NCI-H2081 treated with DMSO at 0.1 percent for 48 hours (cell line): ENCODE data around the gene NRXN3.
A peak's percentile ranks its signal among the peaks of the same experiment; 100 is the strongest.

Experiments
- DNase-seq: peaks from one replicate; lab custom pipeline; 2025; lab: John Stamatoyannopoulos, UW

Gene NRXN3

DNA sequence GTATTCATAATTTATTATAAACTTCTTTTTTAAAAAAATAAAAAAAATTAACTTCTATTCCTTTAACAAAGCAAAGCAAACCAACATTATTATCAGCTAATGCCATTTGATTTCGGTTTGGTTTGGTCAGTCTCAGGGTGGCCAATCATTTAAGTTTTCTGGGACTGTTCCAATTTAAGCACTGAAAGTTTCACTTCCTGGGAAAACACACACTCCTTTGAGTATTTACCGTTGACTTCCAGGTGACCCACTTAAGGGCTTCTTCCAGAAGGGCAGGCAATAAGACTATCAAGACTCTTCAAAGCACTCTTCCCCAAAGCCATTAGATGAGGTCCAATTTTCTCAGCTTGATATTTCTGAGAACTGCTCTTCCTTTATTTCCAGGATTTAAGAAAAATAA lies 1187.1 kb downstream of the NRXN3 start:
- no peak for DNase-seq

DNA sequence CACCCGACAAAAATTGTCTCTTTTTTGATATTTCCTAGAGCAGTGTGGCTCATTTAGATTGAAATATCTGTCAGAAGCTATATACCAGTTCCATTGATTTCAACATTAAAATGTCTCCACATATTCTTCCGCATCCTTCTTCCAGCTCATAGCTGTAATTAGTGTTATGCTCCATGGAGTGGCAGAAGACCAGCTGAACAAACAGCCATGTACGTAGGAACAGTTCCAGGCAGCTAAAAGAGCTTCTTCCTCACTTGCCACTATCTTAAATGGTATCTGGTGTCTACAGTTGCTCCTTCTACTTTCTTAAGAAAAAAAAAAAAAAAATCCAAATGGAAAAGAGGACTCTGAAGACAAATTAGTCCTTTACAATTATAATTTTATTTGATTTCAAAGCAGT lies 1193.1 kb downstream of the NRXN3 start:
- DNase-seq: no peak

DNA sequence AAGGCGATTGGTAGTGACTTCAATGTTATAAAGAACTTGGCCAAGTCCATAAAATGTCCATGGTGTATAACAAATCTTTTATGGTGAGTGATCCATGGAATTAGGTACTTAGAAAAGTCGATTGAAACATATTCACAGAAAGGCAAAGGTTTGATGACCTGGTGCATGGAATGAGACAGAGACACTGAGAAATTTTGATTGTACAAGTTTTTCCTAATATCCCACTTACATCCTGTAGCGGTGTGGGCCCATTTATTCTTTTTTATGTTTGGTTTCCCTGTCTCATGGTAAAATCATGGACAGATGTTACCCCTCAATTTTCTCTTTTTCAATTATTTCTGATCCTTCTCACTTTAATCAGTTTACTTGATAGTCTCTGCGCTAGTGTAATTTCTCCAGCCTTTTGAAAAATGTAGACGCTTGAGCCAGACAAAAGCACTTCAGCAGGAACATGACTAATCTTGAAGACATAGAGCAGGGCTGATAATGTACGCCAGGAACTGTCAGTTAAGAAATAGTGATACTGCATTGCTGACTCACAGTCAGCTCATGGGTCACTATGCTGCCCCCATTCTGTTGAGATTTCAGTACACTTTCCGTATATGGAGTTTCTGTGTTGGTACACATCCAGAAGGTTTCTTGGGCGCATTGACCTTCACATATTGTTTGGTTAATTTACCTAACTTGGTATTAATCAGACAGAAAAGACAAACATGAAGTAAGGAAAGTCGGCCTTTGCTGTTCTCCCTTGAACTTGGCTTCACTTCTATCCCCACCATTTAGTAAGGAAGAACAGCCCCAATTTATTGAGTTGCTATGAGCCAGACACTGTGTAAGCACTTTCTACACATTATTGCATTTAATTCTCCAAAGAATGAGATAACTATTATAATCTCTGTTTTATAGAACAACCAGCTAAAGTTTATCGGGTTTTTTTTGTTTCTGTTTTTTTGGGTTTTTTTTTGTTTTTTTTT lies 1199.5 kb downstream of the NRXN3 start:
- no peak for DNase-seq

DNA sequence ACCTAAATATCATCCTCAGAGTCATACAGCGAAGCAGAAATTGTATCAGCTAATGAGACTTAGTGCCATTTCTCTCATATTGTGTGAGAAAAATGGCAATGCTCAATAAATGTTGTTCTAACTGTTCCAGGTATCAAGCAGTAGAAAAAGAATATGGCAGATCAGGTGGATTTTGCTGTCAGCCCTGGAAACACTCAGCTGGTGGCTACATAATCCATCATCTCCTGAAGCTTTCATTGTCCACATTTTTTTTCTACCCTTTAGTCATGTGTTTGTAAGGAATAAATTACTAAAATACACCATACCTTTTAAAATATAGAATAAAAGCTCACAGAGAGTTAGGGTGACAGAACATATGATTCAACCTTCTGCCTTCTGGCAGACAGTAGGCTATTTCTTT lies 1200.8 kb downstream of the NRXN3 start:
- no peak for DNase-seq

DNA sequence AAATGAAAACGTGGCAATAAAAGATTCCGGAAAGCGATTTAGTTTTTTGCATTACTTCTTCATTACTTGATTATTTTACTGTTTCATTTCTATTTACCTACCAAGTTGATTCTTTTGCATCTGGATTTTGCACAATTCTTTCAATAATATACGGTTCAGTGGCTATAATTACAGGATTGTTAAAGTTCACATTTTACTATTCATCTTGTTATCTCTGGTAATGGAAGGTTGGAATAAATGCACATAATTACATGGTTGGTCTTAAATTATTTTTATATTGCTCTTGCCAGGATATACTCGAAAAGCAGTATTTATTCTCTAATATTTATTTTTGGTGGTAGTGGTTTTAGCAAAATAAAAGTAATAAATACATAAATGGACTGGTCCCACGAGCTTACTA lies 1203.3 kb downstream of the NRXN3 start:
- DNase-seq: no peak

DNA sequence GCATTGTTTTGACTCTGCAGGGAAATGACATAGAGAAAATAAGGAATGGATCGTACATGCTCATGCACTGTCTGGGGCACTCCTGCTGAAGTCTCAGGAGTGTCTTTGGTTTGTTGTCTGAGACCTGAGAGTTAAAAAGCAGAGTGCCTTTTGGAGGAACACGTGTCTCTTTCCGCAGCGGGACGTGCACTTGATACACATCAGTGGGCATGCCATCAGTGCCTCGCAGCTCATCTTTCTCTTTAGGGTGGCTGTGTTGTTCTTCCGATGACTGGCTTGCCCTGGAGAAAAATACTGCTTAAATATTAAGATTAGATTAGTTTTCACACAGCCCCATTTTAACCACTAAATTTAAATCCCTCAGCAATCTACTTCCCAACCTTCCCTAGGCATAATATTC lies 1205.2 kb downstream of the NRXN3 start:
- DNase-seq: no peak

DNA sequence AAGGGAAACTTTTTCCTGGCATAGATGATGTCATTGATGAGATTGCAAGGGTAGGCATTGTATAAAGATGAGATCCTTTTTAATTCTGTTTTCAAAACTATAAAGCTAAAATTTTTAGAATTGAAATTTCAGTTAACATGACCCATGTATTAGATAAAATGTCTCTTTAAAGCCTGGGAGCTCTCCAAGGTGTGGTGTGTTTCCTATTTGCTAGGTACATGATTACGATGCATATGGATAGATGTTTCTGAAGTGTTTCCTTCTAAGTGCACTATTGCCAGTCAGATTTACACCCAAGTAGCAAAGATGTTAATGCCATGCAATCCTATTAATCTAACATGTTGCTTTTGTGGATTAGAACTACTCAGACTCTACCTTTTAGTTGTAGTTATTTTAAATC lies 1206.4 kb downstream of the NRXN3 start:
- no peak for DNase-seq

DNA sequence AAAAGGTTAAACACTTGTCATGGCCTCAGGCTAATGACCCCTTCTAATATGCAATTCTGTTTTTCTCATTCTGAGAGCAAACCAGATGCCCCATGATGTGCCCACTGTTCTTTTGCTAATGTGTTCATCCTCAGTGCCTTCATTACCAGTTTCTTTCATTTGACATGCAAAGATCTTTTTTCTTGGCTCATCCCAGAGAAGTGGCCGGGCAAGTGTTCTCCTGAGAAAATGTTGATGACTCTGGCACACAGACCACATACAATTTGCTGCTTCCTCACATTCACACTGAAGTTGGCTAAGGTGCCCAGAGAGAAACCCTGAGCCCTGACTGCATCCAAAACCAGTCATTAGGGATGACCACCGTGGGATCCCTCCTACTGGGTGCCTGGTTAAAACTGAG lies 1207.8 kb downstream of the NRXN3 start:
- no peak for DNase-seq

DNA sequence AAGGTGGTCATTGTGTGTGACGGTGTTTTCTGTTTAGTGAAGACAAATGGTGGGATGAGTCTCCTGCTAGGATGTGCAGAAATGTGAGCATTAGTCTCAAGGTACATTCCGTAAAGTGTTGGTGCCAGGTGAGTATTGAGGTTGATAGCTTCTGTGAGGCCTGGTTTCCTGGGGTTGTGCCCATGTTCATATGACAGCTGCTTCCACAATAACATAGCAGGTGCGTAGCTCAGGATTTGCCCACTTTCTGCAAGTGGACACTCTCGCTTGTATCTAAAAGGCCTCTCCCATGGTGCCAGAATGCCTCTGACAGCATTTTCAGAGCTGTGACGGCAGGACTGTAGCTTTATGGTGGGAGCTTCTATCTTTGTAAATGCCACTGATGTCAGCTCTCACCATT lies 1209.1 kb downstream of the NRXN3 start:
- DNase-seq: no peak

DNA sequence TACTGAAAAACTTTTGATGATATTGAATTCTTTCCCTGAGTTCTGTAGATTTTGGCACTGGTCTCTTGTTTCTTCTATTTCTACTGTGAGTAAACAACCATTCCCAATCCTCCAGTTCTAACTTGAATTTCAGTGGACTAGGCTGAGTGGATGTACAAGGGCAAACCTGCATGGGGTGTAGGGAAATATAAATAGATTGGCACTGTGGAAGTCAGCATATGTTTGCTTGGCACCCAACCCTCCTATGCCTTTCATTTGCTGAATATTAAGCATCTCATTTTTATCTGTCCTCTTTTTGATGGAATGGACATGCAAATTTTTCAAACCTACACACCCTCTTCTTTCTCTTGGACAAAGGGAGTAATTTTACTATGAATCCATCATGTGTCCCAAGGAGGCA lies 1212.9 kb downstream of the NRXN3 start:
- DNase-seq: no peak

DNA sequence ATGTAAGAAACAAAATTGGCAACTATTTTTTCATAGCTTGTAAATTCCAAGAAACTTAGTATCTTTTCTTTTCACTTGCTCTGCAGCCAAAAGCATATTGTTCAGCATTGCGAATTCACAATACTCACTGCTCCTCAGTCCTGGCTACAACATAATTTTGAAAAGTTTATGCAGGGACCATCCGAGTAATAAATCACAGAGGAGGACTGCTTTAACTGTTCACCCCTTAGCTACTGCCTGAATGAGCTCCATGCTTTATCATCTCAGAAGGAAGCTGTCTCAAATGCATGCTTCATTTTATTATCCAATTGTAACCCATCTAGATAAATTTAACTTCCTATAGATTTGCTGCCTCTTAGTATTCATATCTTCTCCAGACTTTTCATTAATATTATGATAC lies 1213.3 kb downstream of the NRXN3 start:
- DNase-seq: no peak

DNA sequence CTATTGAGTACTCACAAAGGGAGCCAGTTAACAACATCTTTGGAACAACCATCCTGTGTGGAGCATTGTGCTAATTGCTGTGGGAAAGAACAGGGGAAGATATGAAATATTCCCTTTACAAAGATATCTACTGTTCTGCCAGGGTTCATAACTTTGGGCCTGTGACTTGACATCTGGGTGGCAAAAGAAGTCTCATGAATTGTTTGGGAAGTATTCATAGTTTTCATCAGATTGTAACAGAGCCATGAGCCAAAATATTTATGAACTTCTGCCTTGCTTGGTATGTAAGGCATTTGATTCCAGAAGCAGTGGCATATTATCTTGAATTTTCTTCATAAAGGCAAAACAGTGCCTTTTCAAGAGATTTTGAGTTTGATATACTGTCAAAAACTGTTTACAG lies 1224.9 kb downstream of the NRXN3 start:
- DNase-seq: no peak

DNA sequence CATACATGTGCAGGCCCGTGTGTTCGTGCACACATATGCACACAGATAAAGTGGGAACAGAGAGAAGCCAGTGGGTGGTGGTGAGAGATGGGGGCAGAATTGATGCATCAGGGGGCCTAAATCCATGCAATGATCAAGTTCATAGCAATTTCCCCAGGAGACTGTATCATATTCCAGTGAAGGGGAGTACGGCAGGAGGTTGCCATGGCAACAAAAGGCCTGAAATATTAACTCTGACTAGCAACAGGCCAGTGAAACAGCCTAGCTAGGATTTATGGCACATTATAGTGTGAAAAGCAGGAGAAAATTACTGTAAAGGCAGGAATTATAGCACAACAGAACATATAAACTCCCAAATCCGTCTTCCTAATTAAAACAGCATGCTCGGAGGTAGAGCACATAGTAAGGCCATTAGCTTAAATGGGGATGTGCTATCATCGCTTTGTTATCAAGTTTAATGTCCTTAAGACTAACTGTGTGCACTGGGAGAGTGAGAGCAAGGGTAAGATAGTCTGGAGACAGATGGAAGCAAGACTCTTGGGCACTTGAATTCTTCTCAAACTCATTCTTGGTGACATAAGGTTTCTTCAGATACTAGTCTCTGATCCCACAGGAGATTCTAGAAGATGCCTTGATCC lies 1234.8 kb downstream of the NRXN3 start:
- DNase-seq: no peak

DNA sequence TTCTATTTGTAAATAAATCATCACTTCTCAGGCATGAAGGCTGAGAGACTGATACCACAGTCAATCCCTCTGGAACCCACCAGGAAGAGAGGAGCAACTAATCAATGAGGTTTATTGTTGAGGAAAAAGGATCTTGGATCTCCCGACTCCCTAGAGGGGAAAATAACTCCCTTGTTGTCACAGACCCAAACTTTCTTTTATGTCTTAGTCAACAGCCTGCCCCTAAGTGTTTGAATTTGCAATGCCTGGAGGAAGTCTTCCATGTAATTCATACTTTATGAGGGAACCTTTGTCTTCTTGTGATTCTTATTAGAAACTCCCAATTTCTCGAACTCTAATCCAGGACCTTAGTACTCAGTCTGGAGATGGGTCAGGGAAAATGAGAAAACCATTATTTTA lies 1235.3 kb downstream of the NRXN3 start:
- no peak for DNase-seq

DNA sequence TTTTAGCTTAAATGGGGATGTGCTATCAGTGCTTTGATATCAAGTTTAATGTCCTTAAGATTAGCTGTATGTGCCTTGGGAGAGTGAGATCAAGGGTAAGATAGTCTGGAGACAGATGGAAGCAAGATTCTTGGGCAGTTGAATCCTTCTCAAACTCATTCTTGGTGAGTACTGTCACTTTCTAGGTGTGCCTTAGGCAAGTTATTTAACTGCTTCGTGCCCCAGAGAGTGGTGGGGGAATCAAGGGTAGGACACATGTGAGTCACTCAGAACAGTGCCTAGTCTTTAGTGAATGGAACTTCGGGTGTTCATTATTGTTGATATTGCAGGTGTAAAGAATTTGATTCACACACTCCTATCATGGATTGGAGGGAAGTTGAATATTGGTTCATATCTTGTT lies 1237.4 kb downstream of the NRXN3 start:
- no peak for DNase-seq

DNA sequence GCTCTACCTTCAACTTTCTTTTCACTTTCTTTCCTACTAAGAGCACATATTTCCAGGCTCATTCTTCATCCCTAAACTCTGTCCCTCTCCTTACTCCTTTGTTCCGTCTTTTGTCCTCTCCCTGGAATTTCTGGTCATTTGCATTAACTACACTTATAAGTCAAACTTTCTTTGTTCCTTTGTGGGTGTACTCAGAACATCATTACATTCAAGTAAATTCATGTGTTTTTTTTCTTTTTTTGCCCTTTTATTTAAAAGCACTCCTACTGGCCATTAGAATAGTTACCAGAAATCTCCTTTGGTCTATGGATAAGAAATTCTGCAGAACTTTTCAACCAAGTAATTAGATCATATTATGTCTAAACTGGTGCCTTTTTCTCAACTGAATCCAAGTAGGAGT lies 1238.5 kb downstream of the NRXN3 start:
- no peak for DNase-seq

DNA sequence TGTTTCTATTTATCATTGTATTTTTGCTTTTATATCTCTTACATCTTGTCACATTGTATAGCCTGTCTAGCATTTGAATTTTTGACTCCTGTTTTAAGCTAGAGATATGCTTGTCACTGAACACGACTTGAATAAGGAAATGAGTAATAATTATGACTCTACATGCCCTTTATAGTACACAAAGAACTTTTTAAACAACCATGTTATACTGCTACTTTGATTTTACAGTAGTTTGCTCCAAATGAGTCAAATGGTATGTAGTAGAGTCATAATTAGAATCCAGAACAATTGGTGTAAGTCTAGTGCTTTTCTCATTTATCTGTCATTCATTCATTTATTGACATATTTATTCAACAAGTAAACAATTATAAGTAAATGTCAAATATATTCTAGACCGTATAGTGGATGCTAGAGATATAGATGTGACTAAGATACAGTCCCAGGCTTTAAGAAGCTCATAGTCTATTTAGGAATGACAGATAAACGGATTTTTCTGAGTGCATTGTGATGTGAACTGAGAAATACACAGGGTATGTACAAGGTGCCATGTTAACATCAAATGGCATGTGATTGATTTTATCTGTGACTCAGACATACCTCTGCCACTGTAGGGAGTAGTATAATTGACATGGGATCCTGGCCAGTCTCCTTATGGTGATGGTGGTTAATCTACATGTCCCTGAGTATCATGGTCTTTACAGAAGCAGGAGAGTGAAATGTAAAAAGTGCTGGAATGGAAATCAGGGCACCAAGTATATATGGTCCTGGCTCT lies 1241.4 kb downstream of the NRXN3 start:
- DNase-seq: no peak

DNA sequence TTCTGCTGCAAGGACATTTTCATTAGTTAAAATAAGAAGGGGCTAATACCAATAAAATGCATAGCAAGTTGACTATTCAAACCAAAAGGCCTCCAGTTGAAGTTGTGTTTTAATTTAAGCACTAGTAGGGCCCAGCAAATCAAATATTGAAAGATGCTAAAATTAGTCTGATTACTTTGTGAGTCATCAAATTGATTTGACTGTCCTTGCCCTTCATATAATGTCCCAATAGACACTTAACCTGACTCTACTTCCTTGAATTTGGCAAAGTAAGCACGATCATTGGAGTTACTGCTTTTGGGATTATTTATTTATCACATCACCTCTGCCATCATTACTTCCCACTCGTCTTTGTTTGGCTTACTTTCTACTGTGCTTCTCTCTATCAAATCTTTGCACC lies 1242.6 kb downstream of the NRXN3 start:
- no peak for DNase-seq

DNA sequence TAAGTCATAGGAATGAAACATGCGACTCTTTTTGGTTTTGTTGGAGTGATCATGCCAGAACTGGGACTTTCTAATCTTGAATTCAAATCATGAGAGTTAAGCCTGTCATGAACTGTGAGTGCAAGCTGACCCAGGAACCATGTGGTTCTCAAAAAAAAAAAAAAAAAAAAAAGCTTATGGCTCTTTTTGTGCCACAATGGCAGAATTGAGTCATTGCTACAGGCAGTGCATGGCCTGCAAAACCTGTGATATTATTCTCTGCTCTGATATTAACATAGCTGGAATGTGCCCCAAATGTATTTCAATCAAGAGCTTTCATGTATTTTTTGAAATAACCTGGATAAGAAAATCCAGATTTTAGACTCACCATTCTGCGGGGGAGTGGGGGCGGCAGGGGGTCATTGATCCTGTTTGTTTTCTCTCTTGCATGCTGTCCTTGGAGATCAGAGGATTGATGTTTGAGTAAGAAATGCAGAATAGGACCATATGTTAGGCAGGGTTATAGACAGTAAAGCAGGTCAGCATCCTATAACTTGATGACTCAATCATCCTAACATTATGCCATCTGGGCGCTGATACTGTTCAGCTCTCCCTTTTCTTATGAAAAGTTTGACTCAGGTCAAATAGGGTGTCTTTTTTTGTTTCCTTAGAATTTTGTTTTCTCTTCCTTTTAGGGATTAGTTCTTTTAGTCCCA lies 1243.7 kb downstream of the NRXN3 start:
- no peak for DNase-seq

DNA sequence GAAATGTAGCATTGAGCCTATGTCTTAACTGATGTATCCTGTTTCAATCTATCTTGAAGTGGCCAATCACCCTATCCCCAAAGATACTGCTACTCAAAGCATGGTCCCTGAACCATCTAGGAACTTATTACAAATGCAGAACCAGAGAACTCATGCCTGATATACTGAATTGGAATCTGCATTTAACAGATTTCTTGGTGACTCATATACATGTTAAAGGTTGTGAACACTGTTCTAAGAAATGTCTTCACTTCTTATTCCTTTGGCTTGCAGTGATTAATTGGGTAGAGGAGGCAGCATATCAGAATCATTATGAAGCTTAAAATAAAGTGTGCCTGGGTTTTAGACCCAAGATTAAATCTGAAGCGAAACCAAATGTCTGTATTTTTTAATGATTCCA lies 1245.6 kb downstream of the NRXN3 start:
- no peak for DNase-seq

DNA sequence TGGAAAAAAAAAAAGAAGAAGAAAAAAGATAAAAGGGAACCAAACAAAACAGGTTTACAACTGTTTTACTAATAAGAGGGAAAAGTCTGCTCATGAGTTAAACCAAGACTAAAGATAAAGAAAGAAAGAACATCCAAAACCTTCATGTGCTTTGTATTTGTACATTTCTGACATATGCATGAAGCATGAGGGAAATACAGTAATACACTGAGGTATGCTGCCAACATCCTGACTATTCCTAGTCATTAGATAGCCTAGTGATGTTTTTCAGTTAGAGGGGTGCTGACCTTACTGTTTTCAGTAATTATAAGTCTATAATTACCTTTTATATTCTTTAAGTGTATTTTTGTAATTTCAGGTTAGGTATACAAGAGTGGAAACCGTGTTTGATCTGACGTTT lies 1247.8 kb downstream of the NRXN3 start:
- DNase-seq: peak; percentile 14
